Heart left ventricle (tissue), 16 donors: Measurements from ENCODE around the gene SFTPD. TPM values are rescaled to one million over a fixed set of nuclear protein-coding genes. Genes with fewer than 3 reads are reported as not detected.
A peak's percentile ranks its signal among the peaks of the same experiment; 100 is the strongest.

Experiments used
- ATAC-seq, 4 donors: fragments of 200-7000 bp; cut with Tn5 transposase; one replicate each; pipeline ENCODE4 v1.9.1; 2020 to 2022; ENCODE audit warnings: moderate library complexity in 4 of 4, mild to moderate bottlenecking in 3 of 4, moderate number of reproducible peaks in 1 of 4
- DNase-seq, 5 donors: peaks; one replicate each; pipeline ENCODE4 v3.0.0-alpha.2; 2020
- H3K27ac ChIP-seq, 12 donors: fragments of 200-600 bp; sonication (generic) in 4 of 12; one replicate each; pipeline versions ENCODE4 v1.5.0 to v1.8.0; 2016 to 2022; ENCODE audit warnings: mild to moderate bottlenecking in 2 of 12
- H3K27me3 ChIP-seq, 9 donors: fragments of 200-600 bp; sonication (generic) in 2 of 9; one replicate each; pipeline versions ENCODE4 v1.5.1 to v1.8.0; 2016 to 2022; ENCODE audit warnings: mild to moderate bottlenecking in 3 of 9
- H3K36me3 ChIP-seq, 9 donors: fragments of 200-600 bp; sonication (generic) in 2 of 9; one replicate each; pipeline versions ENCODE4 v1.5.0 to v1.8.0; 2018 to 2022; ENCODE audit warnings: mild to moderate bottlenecking in 2 of 9
- H3K4me1 ChIP-seq, 12 donors: fragments of 200-600 bp; sonication (generic) in 4 of 12; one replicate each; pipeline versions ENCODE4 v1.5.0 to v1.8.0; 2016 to 2022; ENCODE audit warnings: mild to moderate bottlenecking in 3 of 12
- H3K4me3 ChIP-seq, 12 donors: fragments of 200-600 bp; sonication (generic) in 4 of 12; one replicate each; pipeline versions ENCODE4 v1.5.0 to v1.8.0; 2017 to 2022; ENCODE audit warnings: mild to moderate bottlenecking in 9 of 12, moderate library complexity in 4 of 12
- H3K9me3 ChIP-seq, 12 donors: fragments of 200-600 bp; sonication (generic) in 4 of 12; one replicate each; pipeline versions ENCODE4 v1.5.0 to v1.8.0; 2016 to 2022; ENCODE audit warnings: mild to moderate bottlenecking in 1 of 12
- CTCF ChIP-seq, 12 donors: fragments of 200-600 bp; sonication (generic) in 4 of 12; IDR thresholded peaks; one replicate each; pipeline versions ENCODE4 v1.5.0 to v1.8.0; 2018 to 2022; ENCODE audit warnings: antibody characterized with exemption in 12 of 12, mild to moderate bottlenecking in 5 of 12
- POLR2A ChIP-seq, 2 donors: fragments of 450-650 bp; IDR thresholded peaks; one replicate each; pipeline ENCODE4 v1.6.1; 2017; ENCODE audit warnings: antibody characterized with exemption in 2 of 2, mild to moderate bottlenecking in 2 of 2, moderate library complexity in 2 of 2
- WGBS, 4 donors: extraction: QIAGEN DNeasy Blood & Tissue Kit in 2 of 4; methylation state at CpG; one replicate each; pipeline versions ENCODE4 v1.1.5 to v1.1.7; 2013 to 2018; 5-methylcytosine and 5-hydroxymethylcytosine counted together
- intact Hi-C, 10 donors: fragments of 100-400 bp; cut with DNase I; formaldehyde crosslinking; loops; one replicate each; pipeline versions ENCODE4 v1.11.1 to v1.14.2; 2022
- polyA plus RNA-seq, 2 donors: library from polyadenylated mRNA; stranded (reverse); fragments of 200-250 nt; gene quantifications; one replicate each; pipeline ENCODE4 v1.2.3, GENCODE V29; 2013
- total RNA-seq, 9 donors: library from RNA; depleted of rRNA in 2 of 9; stranded (reverse); fragments of >200 nt in 2 of 9; fragmentation: NEBNext Ultra II Directional in 3 of 9; extraction: Animal tissue kit (Norgen Biotek cat#: 25700) in 3 of 9; gene quantifications; one replicate each; pipeline versions ENCODE4 v1.1.0 to v1.2.4, GENCODE V29; 2016 to 2023
- donor health status: ischemic (EF 13 %, LVEDD 7.1; RV severe dilation, severe dysfunction).
- donor health status: healthy with polysubstance abuse.
- donor health status: DM: no; HTN: yes; CAD: no.
- donor health status: DM: no; HTN: no; CAD: no.
- donor health status: ischemic (EF 25% LVEDD 6.9; RV normal size, moderate dysfunction).
- donor health status: ischemic (EF 25% LVEDD 5.7; RV mildly dilated, moderate dysfunction).
- donor health status: healthy.
- donor health status: DM: yes; HTN: yes; CAD: no.
- donor health status: ischemic (EF 35%, LVEDD 5.7; RV mildly dilated, moderate dysfunction).
- donor health status: nonischemic (EF 11% LVEDD 7.7; RV severe dilation, severe dysfunction).
- donor health status: DM: yes; HTN: yes; CAD: no.
- donor health status: PGD.
- donor health status: ischemic (EF 29% LVEDD 5.4; RV normal size, mild dysfunction).
- donor health status: nonischemic (EF 23%, LVEDD 6.1; RV moderate dilation, normal function).

SFTPD gene
- total and polyA plus RNA-seq, 11 donors = 0.12 to 1.9 (median 1.0) TPM; not detected in 1

DNA sequence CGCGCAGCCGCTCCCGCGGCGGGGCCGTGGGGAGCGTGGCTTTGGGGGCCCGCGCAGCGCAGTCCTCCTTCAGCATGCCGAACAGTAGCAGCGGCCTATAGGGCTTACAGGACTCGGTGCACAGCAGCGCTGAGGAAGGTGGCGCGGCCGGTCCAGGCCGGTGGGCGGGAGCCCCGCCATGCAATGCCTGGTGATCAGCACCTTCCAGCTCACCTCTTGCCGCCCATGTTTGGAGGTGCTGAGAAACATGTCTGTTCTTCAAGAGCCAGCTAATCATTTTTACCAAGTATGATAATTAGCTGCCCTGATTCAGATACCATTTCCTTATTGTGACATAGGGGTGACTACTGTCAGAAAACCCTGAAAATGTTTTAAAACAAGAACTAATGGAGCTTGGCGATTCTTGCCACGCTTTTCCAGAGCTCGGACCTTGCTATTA, 33.5 kb upstream of the SFTPD start:
- H3K27me3 ChIP-seq = peaks cover 0 to 41% (median 0%) of the 10 kb centered on the region in 9 donors
- peaks cover 0 to 38% (median 13%) of the 10 kb centered on the region in 12 donors for H3K4me1 ChIP-seq
- DNase-seq (no peak), ATAC-seq (peak in 1 of 4 donors; percentile 39)
- 5 to 12% (median 7%) methylated on average over 15 to 25 of the region's 25 CpGs for WGBS, 4 donors
- H3K9me3 ChIP-seq = no peaks in the 10 kb centered on the region
- peak overlapping the region in 10 of 12 donors; percentile 67 to 93 (median 86) for H3K27ac ChIP-seq
- intact Hi-C loops = loop anchor here in 1 of 10 donors (10.0 kb wide), 1 partner anchor 62 kb away; no protein-coding TSS in a partner anchor
- peak overlapping the region; percentile 62 to 91 (median 72) for H3K4me3 ChIP-seq
- TF ChIP-seq CTCF (IDR thresholded peaks at IDR 0.05) (no peak), POLR2A (IDR thresholded peaks at IDR 0.05) (no peak)
- H3K36me3 ChIP-seq = no peaks in the 10 kb centered on the region

DNA sequence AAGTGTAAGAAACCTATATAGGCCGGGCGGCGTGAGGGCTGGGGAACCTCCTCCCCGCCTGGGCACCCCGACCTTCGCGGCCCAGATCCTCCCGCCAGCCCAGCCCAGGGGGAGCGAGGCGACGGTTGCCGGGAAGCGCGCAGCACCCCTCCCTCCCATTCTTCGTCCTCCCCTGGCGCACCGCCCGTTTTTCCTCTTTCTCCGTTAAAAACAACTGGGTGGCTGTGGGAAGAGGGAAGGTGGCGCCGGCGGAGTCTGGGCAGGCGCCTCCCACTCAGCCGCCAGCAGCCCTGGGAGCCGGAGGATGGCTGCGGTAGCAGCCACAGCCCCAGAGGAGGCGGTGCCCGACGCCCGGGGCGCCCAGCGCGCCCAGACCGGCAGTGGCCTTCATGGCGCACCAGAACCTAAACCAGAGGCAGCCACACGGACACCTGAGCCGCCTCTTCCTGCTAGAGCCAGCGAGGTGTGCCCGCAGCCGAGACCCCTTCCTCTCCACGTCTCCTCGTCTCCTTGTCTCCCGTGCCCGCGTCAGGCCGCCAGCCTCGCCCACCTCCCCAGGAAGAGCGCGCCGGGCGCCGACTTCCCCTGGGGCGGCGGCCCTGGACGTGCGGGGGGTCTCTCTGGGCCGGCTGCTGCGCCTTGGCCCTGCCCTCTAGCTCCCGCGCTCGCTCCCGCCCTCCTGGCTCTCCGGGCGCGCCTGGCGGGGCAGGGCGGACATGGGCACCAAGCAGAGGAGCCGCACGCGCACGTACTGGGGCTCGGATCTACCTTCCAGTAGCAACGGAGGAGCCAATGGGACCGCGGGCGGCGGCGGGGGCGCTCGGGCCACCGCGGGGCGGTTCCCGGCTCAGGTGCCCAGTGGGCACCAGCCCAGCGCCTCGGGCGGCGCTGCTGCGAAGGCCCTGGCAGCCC, 32.8 kb upstream of the SFTPD start:
- Histone ChIP-seq H3K4me1 (peaks cover 0 to 38% (median 13%) of the 10 kb centered on the region in 12 donors), H3K27me3 (peaks cover 0 to 37% (median 0%) of the 10 kb centered on the region in 9 donors), H3K36me3 (no peaks in the 10 kb centered on the region), H3K9me3 (peaks cover 0 to 2% (median 0%) of the 10 kb centered on the region in 12 donors), H3K27ac (peak overlapping the region; percentile 50 to 93 (median 84)), H3K4me3 (peak overlapping the region; percentile 62 to 91 (median 72))
- peak in 1 of 2 donors; percentile 30 for TF ChIP-seq POLR2A (IDR thresholded peaks at IDR 0.05)
- peak in 3 of 12 donors; percentile 7 to 26 (median 25) for TF ChIP-seq CTCF (IDR thresholded peaks at IDR 0.05)
- WGBS, 4 donors = 0 to 4% (median 1%) methylated on average over 27 to 89 of the region's 89 CpGs
- ATAC-seq (peak; percentile 73 to 92 (median 92)), DNase-seq (peak; percentile 62 to 75 (median 71))
- intact Hi-C loops = loop anchor here in 1 of 10 donors (10.0 kb wide), 1 partner anchor 63 kb away; no protein-coding TSS in a partner anchor

GRCh38 chr10:79980711-79981110, 31.8 kb upstream of the SFTPD start:
- Histone ChIP-seq H3K4me1 (peaks cover 0 to 38% (median 13%) of the 10 kb centered on the region in 12 donors), H3K27me3 (peaks cover 0 to 32% (median 0%) of the 10 kb centered on the region in 9 donors), H3K27ac (peak overlapping the region in 8 of 12 donors; percentile 5 to 92 (median 86)), H3K4me3 (no peak overlapping the region), H3K9me3 (peaks cover 0 to 7% (median 0%) of the 10 kb centered on the region in 12 donors), H3K36me3 (no peaks in the 10 kb centered on the region)
- 84 to 86% (median 85%) methylated on average over 3 of the region's 3 CpGs for WGBS, 4 donors
- ATAC-seq (no peak), DNase-seq (no peak)
- intact Hi-C loops = loop anchor here in 1 of 10 donors (10.0 kb wide), 1 partner anchor 64 kb away; no protein-coding TSS in a partner anchor
- TF ChIP-seq POLR2A (IDR thresholded peaks at IDR 0.05) (no peak), CTCF (IDR thresholded peaks at IDR 0.05) (no peak)
